Activated naive CD8-positive, alpha-beta T cell (primary cell): ENCODE results near the gene ADORA1.

Experiments
- H3K27ac Mint-ChIP-seq: one replicate; pipeline ENCODE4 v1.8.0; 2021; ENCODE audit warnings: mixed read lengths
- H3K27me3 Mint-ChIP-seq: one replicate; pipeline ENCODE4 v1.8.0; 2021; ENCODE audit warnings: mixed read lengths
- H3K36me3 Mint-ChIP-seq: one replicate; pipeline ENCODE4 v1.8.0; 2021; ENCODE audit warnings: mixed read lengths
- H3K4me1 Mint-ChIP-seq: one replicate; pipeline ENCODE4 v1.8.0; 2021; ENCODE audit warnings: low read depth, mixed read lengths
- H3K4me3 Mint-ChIP-seq: one replicate; pipeline ENCODE4 v1.8.0; 2021; ENCODE audit warnings: mild to moderate bottlenecking, mixed read lengths
- H3K9me3 Mint-ChIP-seq: one replicate; pipeline ENCODE4 v1.8.0; 2021; ENCODE audit warnings: low read depth, mixed read lengths

The ADORA1 gene

DNA sequence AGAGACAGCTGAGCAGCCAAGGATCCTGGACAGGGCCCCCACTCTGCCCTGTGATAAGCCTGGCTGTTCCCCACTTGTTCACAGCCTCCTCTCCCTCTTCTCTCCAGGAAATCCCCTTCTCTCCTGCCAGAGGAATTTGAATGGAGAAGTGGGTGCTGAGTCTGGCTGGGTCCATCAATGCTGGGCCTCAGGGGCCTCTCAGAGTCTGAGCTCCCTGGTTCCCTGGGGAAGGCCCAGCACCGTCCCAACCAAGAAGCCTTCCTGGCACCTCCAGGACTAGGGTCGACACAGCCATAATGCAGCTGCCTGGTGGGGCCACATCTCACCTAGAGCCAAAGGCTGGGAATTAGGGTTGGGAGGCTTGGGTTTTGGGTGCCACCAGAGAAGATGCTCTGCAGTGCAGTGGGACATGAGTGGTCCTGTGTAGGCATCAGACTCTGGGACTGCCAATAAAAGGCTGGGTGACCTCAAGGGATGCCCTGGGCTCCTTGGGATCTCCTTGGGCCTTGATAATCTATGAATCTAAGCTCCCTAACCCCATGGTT, 45.6 kb downstream of the ADORA1 start:
- Mint-ChIP-seq H3K36me3 (no peaks in the 10 kb centered on the region), H3K4me1 (no peaks in the 10 kb centered on the region), H3K27ac (no peak overlapping the region), H3K9me3 (no peaks in the 10 kb centered on the region), H3K27me3 (no peaks in the 10 kb centered on the region), H3K4me3 (no peak overlapping the region)

DNA sequence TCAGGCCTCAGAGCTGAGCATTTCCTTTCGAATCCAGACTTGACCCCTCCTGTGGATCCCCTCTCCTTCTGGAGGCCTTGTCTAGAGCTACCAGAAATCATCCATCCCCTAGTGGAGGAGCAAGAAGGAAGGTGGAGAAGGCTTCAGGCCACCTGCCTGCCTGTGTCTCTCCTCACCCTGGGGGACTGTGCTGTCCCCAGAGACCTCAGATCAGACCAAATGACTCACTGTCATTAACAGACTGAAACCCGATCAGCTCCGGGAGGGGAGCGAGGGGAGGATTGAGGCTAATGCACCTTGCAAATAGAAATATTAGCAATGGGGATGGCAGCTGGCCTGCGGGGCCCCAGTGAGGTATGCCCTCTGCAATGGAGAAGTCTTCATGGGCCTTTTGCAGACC, 46.0 kb downstream of the ADORA1 start:
- Mint-ChIP-seq H3K9me3 (no peaks in the 10 kb centered on the region), H3K36me3 (no peaks in the 10 kb centered on the region), H3K4me3 (no peak overlapping the region), H3K27me3 (no peaks in the 10 kb centered on the region), H3K27ac (no peak overlapping the region), H3K4me1 (no peaks in the 10 kb centered on the region)

DNA sequence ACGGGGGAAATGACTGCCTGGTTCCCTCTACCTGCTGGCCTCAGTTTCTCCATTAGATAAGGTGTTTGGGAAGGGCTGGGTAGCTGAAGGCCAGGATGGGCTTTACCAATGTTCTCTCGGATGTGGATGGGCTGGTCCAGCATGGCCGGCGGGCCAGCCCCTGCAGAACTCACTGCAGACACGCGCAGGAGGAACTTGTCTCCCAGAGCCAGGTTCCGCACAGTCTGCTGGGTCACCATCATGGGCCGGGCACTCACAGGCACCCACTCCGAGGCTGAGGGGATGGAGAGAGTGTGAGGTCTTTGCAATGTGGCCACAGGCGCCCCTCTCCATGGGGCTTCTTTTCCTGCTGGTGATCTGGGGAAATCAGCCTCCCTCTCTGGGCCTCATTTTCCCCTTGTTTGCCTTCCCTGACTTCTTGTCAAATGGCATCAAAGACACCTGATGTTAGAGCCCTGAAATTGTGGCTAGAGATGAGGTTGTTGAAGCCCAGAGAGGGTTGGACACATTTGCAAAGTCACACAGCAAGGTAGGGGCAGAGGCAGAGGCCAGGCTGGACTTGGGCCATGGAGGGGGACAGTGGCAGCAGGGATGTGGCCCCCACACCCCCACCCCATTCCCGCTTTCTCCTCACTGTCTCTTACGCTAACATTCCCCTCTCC, 46.9 kb downstream of the ADORA1 start:
- Mint-ChIP-seq H3K9me3 (no peaks in the 10 kb centered on the region), H3K4me1 (no peaks in the 10 kb centered on the region), H3K27me3 (no peaks in the 10 kb centered on the region), H3K4me3 (no peak overlapping the region), H3K27ac (no peak overlapping the region), H3K36me3 (no peaks in the 10 kb centered on the region)

DNA sequence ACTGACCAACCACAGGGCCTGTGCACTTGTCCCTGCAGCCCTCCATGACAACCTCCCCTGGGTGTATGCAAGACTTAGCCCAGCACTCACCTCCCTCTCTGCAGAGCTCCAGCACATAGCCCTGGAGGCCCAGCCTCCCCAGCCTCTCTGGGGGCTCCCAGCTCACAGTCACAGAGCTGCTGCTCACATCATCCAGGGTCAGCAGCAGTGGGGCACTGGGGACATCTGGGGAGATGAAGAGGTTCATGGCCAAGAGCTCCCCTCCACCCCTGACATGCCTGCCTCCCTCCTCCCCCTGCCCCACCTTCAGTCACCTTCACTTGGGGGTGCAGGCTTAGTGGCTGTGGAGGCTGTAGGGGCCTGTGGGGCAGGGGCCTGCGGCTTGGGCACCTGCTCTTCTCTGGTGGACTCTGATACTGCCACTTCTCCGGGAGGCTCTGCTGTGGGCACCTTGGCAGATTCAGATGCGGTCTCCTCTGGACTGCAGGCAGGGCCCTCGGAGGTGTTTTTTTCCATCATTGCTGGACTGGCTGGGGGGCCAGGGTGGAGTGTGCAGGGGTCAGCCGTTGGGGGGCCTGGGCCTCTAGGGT, 47.8 kb downstream of the ADORA1 start, which contains the start of gene MYBPH:
TSS of gene MYBPH (minus strand) at position 590 of the 590 bp plus-strand sequence. CDS start at position 519, 71 bp downstream.
- no peaks in the 10 kb centered on the region for H3K36me3 Mint-ChIP-seq
- no peak within 1 kb of the TSS for H3K4me3 Mint-ChIP-seq
- no peak within 1 kb of the TSS for H3K27ac Mint-ChIP-seq
- H3K27me3 Mint-ChIP-seq, result no peaks in the 10 kb centered on the region
- no peaks in the 10 kb centered on the region for H3K4me1 Mint-ChIP-seq
- no peaks in the 10 kb centered on the region for H3K9me3 Mint-ChIP-seq

DNA sequence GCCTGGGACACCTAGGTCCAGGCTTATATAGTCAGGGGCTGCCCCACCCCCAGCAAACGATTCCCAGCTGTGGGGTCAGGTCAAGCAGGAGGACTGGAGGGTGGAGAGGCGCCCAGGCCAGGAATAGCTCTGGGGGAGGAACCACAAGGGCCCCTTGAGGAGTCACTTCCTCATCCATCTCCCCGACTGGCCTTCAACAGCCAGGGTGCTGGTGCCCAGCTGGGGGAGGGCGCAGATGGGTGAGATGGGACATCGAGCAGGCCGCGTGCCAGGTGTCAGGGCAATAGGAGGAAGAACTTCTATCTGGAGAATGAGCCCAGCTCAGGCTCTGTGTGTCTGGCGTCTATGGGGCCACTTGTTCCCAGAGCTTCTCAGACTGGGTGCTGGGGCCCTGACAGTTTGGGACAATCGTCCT, 48.3 kb downstream of the ADORA1 start:
- Mint-ChIP-seq H3K36me3 (no peaks in the 10 kb centered on the region), H3K27ac (no peak overlapping the region), H3K9me3 (no peaks in the 10 kb centered on the region)

DNA sequence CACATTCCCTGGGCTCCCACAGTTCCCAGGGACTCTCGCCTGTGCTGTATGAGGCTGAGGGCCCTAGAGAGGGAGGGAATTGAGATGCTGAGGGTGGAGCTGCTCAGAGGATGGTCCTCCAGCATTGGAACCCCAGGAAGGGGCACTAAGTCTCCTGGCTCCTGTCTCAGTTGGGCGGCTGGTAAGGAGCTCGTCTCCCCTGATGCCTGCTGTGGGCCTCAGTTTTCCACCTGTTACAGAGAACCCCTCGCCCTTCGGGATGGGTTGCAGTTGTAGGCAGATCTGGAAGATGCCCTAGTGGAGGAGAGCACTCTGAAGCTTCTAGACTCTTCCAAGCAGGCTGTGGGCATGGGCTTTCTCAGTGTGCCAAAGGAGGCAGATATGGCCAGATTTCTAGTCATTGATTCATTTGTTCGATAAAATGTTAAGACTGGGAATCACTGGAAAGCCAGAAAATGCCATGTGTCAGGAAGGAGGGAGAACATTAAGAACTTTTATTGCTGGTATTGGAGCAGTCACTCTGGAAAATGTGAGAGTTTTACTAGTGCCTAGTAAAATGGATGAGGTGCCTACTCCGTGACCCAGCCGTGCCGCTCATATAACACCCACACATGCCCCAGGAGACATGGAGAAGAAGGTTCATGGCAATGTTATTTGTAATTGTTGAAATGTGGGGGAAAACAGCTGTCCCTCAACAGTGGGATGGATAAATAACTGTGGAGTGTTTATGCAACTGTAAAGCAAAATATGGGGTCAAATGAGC, 48.9 kb downstream of the ADORA1 start:
- Mint-ChIP-seq H3K4me3 (no peak overlapping the region), H3K9me3 (no peaks in the 10 kb centered on the region), H3K27me3 (no peaks in the 10 kb centered on the region), H3K4me1 (no peaks in the 10 kb centered on the region), H3K27ac (no peak overlapping the region), H3K36me3 (no peaks in the 10 kb centered on the region)

More for the DNA sequence above, 48.3 kb downstream of the ADORA1 start:
- Mint-ChIP-seq H3K4me3 (no peak overlapping the region), H3K27me3 (no peaks in the 10 kb centered on the region), H3K4me1 (no peaks in the 10 kb centered on the region)

DNA sequence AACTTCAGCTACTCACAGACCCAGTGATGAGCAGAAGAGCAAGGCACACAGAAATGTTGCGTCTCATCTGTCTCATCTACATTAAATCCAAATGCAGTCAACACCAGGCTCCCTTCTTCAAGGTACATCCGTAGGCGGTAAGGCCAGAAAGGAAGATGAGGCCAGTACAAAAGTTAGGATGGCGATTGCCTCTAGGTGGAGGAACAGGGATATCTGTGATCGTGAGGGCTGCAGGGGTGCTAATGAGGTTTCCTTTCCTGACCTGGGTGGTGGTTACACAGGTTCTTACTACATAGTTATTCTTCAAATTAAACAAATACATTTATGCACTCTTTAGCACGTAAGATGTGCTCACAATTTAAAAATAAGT, 49.5 kb downstream of the ADORA1 start:
- Mint-ChIP-seq H3K4me1 (no peaks in the 10 kb centered on the region), H3K36me3 (no peaks in the 10 kb centered on the region), H3K27me3 (no peaks in the 10 kb centered on the region), H3K27ac (no peak overlapping the region), H3K9me3 (no peaks in the 10 kb centered on the region), H3K4me3 (no peak overlapping the region)

DNA sequence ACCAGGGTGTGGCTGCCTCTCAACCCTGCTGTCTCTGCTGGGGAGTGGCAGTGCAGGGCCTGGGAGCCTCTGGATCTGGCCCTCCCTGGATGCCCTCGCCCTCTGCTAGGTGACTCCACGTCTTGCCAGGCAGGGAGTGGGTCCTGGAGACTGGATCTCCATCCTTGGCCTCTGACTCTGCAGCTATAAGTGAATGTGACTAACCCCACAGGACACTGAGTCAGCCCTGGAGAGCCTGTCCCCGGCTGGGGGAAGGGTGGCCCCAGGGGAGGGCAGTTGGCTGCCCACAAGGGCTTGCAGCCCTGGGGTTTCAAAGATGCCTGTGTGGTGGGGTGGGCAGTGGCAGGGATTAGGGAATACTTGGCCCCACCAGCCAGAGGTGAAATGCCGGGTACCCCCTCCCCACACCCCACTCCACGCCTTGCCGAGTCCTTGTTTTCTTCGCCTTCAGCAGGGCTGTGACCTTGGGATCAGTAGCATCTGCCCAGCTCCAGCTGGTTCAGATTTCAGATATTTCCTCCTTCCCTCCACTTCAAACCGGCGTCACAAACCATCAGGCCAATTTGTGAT, 50.0 kb downstream of the ADORA1 start:
- Mint-ChIP-seq H3K4me3 (no peak overlapping the region), H3K9me3 (no peaks in the 10 kb centered on the region), H3K4me1 (no peaks in the 10 kb centered on the region), H3K27ac (no peak overlapping the region), H3K36me3 (no peaks in the 10 kb centered on the region), H3K27me3 (no peaks in the 10 kb centered on the region)

DNA sequence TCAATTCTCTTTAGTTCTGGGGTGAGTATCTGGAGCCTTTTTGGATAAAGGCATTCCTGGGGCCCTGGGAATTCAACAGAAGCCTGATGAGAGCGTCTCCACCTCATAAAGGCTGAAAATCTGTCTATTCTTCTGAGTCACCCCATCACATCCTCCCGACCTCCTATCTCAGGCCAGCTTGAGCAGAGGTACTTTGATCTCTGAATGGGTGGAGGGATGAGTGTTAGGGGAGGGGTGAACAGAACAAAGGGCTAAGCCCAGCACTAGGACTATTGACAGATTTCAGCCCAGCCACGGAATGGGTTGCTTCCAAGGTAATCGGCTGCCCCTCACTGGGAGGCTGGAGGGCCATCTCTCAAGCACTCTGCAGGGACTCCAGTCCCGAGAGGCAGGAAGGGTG, 50.6 kb downstream of the ADORA1 start:
- H3K9me3 Mint-ChIP-seq, result no peaks in the 10 kb centered on the region
- H3K36me3 Mint-ChIP-seq, result no peaks in the 10 kb centered on the region
- no peaks in the 10 kb centered on the region for H3K27me3 Mint-ChIP-seq
- no peaks in the 10 kb centered on the region for H3K4me1 Mint-ChIP-seq
- H3K27ac Mint-ChIP-seq, result no peak overlapping the region
- H3K4me3 Mint-ChIP-seq, result no peak overlapping the region

DNA sequence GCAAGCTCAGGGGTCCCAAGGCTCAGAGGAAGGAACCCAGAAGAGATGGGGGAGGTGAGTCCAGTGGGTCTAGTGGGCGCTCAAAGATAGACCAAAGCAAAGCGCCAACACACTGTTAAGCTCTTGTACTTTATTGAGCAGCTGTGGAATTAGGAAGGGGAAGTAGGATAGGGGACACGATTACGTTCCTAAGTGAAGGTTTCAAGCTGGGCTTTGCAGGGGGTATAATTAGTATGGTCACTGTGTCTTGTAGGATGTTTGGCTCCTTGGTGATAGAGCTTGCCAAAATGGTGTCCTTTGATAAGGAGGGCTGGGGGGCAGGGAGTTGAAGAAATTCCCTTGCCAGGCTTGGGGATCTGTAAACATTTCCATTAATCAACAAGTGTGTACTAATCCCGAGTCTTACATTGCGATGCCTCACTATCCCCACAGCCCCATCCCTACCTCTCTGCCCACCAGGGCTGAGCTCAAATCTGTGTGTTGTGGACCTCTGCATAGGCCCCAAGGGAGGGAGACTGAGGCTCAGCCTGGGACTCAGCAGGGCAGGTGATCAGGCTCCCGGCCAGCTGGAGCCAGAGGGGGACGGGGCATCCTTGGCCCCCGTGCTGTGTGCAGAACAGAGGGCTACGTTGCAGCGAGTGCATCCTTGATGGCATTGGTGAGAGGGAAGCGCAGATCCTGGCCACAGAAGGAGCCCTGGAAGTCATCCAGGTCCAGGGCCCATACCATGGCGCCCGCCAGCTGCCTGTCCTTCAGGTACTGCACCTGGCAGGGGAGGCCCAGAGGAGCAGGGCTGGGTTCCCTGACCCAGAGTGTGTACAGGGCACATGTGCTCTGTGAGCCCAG, 51.5 kb downstream of the ADORA1 start:
- Mint-ChIP-seq H3K27me3 (no peaks in the 10 kb centered on the region), H3K27ac (no peak overlapping the region), H3K4me3 (no peak overlapping the region), H3K4me1 (no peaks in the 10 kb centered on the region), H3K36me3 (no peaks in the 10 kb centered on the region), H3K9me3 (no peaks in the 10 kb centered on the region)

DNA sequence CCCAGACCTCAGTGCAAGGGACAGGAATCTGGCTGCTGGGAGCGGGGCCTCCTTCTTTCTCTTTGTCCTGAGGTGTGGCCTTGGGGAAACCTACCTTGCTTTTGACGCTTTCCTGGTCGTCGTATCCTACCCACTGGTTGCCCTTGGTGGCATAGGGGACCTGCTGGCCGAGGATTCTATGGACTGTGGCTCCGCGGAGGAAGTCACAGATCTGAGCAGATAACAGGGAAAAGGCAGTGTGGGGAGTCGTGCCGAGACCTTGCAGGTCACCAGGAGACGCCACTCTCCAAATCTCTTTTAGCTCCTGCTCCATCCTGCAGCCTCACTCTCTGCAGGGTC, 52.1 kb downstream of the ADORA1 start:
- Mint-ChIP-seq H3K4me1 (no peaks in the 10 kb centered on the region), H3K27ac (no peak overlapping the region), H3K9me3 (no peaks in the 10 kb centered on the region)

DNA sequence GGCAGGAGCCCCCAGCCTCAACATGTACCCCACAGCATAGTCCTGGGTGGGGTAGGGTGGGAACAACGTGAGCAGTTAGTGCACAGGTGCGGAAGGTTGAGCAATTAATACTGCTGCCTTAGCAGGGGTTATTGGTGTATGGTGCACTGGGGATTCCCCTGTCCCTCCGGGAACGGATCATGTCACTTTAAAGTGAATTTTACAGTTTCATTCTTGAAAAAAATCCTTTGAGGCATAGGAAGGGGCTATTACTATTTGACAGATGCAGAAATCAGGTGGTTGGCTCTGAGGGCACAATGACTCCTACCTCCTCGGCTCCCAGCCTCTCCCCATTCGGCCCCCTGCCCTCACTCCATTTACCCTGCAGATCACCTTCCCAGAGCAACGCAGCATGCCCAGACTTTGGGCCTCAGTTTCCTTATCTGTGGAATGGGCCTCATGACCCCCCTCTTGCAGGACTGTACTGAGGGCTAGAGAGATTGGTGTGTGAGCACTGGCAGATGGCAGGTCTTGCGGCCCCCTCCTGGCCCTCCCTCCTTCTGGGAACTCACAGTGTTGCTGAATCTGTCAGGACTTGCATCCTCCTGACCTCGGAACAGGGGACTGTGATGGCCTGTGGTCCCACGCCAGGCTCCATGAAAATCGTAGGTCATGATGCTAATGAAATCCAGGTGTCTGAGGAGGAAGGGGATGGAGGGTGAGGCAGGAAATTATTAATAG, 53.2 kb downstream of the ADORA1 start:
- Mint-ChIP-seq H3K27ac (no peak overlapping the region), H3K4me1 (no peaks in the 10 kb centered on the region), H3K4me3 (no peak overlapping the region), H3K36me3 (no peaks in the 10 kb centered on the region), H3K9me3 (no peaks in the 10 kb centered on the region), H3K27me3 (no peaks in the 10 kb centered on the region)

More for the DNA sequence above, 52.1 kb downstream of the ADORA1 start:
- Mint-ChIP-seq H3K36me3 (no peaks in the 10 kb centered on the region), H3K27me3 (no peaks in the 10 kb centered on the region), H3K4me3 (no peak overlapping the region)

DNA sequence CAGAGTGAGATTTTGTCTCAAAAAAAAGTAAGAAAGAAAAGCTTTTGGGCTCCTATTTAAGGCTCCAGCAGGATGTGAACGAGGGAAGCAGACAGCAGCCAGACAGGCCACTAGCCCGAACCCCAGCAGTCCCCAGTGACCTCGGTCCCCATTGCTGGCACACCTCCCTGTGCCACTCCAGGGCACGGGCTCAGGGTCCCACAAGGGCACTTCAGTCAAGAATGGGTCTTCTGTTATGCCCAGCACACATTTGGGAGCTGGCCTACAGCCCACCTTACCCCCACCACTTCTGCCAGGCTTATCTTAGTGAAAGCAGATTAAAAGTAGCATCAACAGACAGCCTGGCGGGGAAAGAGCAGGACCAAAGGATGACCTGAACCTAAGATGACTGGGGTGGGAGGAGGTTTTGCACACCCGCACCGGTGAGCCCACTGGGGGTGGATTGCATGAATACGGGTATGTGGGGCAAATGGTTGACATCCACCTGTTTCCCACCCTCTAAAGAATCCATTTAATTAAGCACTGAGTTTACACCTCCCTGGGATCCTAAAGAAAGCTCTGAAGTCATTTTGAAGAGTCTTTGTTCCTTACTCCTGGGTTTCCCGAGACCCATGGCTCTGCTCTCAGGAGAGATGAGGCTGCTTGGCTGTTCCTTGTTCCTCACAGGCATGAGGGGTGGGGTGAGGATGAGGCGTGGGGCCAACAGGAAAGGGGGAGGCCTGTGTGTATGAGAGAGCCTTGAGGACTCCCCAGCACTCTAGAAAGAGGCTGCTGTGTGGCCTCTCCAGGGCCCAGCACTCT, 54.3 kb downstream of the ADORA1 start:
- Mint-ChIP-seq H3K4me3 (no peak overlapping the region), H3K27me3 (no peaks in the 10 kb centered on the region), H3K27ac (no peak overlapping the region), H3K9me3 (no peaks in the 10 kb centered on the region), H3K36me3 (no peaks in the 10 kb centered on the region), H3K4me1 (peaks cover 3% of the 10 kb centered on the region)
